Superior temporal gyrus (tissue), 1 donor: ENCODE data around the gene TMC1.
A peak's percentile ranks its signal among the peaks of the same experiment; 100 is the strongest.

Experiments
- DNase-seq: peaks from one replicate; pipeline ENCODE4 v3.0.0-alpha.2; 2016; ENCODE audit errors: extremely low spot score

TMC1 gene

GRCh38 chr9:72575666-72576065 lies 54.3 kb downstream of the TMC1 start:
- no peak for DNase-seq

DNA sequence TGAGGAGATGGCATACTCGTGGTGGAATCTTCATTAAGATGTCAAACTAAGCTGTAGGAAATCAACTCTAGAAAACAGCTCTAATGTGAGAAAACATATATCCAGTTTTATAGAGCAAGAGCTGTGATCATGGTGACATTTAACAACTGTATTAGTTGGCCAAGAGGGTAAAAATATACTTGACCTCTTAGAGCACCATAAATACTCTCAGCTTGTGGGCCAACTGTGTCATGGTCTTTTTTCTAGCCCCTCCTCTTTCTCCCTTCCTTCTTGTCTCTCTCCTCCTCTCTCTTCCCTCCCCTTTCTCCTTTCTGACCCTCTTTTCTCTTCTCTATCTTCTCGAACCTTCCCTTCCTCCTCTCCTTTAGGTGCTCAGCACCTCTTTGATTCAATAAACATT lies 54.7 kb downstream of the TMC1 start:
- DNase-seq, result no peak

- DNase-seq, result no peak
Observed at GRCh38 chr9:72577212-72577753, 55.9 kb downstream of the TMC1 start.

DNA sequence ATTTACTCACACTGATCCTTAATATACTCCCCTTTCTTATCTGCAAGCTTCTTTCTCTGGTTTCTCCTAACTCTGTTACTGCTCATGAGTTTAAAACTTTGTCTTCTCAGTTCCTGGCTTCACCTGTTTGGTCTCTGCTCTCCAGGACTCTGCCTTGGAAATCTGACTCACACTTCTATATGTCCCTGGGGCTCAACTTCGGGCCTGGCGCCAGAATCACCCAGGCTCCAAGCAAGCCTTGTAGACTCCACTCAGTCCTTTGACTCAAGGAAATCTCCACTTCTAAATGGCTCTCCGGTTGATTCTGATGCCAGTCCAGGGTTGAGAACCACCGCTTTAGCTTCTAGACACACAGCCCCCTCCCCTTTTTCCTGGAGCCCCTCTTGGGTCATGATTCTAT lies 57.8 kb downstream of the TMC1 start:
- no peak for DNase-seq

- DNase-seq, result no peak
Observed at GRCh38 chr9:72579880-72580550, 58.6 kb downstream of the TMC1 start.

DNA sequence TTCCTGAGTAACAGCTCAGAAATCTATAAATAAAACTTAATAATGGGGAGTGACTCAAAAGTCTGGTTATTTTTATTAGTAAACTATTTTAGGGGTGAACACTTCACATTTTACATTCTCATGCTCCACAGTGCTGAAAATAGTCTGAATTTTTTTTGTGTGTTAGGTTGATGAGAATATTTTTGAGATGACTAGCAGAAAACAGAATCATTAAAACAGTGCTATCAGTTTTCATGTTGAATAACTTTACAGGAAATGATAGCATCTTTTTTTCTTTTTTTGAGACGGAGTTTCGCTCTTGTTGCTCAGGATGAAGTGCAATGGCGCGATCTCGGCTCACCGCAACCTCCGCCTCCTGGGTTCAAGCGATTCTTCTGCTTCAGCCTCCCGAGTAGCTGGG lies 60.3 kb downstream of the TMC1 start:
- no peak for DNase-seq

DNA sequence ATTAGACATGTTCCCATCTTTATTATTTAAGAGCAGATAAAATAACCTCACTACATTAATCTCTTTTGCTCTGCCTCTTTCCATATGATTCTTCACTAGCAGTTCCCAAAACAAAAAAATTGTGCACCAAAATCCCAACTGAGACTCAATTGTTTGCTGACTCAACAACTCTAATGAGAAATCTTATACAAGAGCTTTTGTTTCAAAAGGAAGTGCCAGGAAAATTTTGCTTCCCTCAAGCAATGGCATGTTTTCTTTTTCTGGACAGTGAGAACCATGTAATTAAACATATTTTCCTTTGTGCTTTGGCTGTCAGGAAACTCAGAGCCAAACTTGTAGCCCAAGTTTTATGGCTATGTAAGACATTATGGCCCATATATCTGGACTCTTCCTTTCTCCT lies 62.0 kb downstream of the TMC1 start:
- DNase-seq, result no peak

DNA sequence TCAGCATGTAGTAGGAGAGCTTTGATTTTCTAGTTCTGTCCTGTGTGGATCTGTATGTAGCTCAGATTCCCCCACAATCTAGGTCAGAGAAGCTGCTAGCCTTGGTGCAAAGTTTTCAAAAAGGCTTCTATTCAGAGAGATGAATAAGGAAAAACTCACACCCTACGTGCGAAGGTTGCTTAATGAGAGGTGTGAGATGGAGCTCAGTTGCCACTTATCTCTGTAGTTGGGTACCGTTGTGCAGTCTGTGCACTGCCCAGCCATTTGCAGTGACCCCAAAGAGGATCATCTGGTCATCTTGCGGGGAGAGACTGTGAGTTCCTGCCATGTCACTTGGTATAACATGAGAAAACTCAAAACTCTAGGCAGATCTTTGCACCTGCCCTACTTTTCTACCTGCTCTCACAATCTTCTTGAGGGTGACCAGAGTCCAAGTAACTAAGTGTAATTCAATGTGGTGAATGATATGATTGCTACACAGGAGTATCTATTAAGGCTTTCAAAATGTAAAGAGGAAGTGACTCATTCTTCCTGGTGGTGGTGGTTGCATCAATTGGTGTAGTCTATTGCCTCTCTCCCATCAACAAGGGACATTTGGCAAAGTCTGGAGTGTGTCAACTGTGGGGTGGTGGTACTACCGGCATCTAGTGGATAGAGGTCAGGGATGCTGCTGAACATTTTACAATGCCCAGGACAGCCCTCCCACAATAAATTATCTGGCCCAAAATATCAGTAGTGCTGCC lies 65.2 kb downstream of the TMC1 start:
- peak; percentile 51 for DNase-seq

- DNase-seq, result peak; percentile 60
Observed at GRCh38 chr9:72588336-72588735, 66.9 kb downstream of the TMC1 start.

DNA sequence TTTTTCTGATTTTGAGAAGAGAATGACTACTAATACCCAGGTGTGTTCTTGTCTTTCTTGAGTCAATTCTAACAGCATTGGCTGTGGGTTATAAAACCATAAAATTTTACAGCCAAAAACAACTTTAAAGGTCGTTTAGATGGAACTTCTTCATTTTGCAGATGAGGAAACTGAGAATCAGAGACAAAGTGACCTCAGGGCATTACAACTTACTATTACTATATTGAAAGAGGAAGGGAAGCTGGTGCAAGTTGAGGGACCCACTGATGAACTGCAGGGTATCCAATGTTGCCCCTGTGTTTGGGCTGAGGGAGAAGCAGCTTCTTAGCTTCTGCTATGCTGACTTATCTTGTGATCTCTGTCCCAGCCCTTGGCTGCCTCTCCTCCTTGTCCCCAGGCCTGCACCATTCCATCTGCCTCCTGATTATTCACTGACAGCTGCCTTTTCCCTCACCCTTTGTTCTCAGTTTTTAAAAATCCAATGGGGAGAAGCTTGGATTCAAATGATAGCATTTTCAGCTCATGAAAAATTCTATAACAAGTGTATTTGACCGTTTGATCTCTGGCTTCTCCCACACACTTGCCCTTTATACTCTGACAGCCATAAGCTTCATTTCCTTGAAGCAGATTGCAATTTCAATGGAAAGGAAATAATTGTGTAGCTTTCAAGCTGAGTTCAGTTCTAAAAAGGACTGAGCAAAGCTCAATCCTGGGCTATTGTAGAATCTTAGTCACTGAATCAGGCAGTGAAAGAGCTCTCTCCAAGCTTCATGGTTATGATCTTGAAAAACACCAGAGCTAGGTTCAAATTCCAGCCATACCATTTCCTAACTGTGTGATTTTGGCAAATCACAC lies 68.5 kb downstream of the TMC1 start:
- no peak for DNase-seq

GRCh38 chr9:72590824-72591223 lies 69.4 kb downstream of the TMC1 start:
- DNase-seq, result no peak

- peak; percentile 94 for DNase-seq
Observed at GRCh38 chr9:72592502-72593403, 71.3 kb downstream of the TMC1 start.

- no peak for DNase-seq
Observed at GRCh38 chr9:72596451-72597180, 75.2 kb downstream of the TMC1 start.

- DNase-seq, result no peak
Observed at GRCh38 chr9:72597181-72597517, 75.7 kb downstream of the TMC1 start.

DNA sequence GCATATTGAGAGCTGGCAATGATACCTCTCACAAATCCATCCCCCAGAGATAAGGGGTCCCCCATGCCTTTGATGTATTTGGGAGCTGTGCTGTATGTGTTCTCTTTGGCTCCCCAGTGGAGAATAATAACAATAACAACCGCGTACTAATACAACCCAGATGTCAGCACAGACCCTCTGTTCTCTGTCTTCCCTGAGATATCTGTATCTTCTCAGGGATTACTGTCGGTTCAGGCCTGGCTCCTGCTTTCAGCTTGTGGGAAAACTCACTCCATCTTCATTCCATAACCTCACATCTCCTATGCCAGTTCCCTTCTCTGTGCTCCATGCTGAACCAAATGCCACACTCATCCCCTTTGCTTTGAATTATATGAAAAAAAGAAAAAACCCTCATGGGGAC lies 76.2 kb downstream of the TMC1 start:
- no peak for DNase-seq

- no peak for DNase-seq
Observed at GRCh38 chr9:72598639-72599038, 77.2 kb downstream of the TMC1 start.

DNA sequence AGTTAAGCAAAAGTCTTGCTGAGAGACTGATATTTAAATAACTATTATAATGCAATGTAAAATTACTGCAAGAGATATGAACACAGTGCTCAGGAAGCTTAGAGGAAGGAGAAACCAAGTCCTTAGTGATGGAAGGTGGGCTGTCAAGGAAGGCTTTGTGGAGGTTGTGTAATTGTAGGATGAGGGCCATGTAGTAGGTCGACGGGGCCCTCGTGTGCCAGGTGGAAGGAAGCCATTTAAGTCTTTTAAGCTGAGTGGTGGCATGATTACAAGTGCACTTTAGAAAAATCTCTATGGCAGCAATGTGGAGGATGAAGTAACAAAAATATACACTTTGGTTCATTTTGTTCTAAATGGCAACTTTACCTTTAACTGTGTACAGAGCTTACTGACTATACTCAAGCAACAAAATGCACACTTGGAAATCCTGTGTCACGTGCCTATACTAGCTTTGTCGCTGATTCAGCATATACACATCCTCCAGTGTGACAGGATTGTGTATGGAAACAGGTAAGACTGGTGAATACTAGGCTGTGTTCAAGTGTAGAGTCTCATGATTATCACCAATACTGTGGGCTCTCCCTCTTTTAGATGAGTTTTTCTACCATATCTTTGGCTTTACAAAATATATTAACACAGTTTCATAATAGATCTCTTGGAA lies 78.6 kb downstream of the TMC1 start:
- no peak for DNase-seq

GRCh38 chr9:72600671-72601070 lies 79.3 kb downstream of the TMC1 start:
- no peak for DNase-seq

- no peak for DNase-seq
Observed at GRCh38 chr9:72601615-72602014, 80.2 kb downstream of the TMC1 start.

DNA sequence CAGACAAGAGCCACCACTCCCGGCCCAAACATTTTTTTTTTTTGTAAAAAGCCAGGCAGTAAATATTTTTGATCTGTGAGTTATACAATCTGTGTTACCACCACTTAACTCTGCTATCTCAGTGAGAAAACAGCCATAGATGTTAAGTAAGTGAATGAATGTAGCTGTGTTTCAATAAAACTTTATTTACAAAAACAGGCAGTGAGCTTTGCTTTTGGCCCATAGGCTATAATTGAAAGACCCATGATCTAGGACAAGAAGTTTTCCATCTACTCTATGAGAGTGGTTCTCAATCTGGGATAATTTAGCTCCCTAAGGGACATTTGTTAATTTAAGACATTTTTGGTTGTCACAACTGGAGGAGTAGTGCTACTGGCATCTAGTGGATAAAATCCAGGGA lies 91.0 kb downstream of the TMC1 start:
- DNase-seq, result no peak
